Left kidney (tissue), 2 donors: Measurements from ENCODE around the gene APOH. TPM values are rescaled to one million over a fixed set of nuclear protein-coding genes. Genes with fewer than 3 reads are reported as not detected.

Source experiments
- DNase-seq: peaks from one replicate; pipeline ENCODE4 v3.0.0-alpha.2; 2013
- polyA plus RNA-seq: library from polyadenylated mRNA; unstranded; fragments of 120-200 nt; gene quantifications from one replicate; pipeline ENCODE4 v1.2.1, GENCODE V29; 2013; ENCODE audit not compliant: insufficient read length

Gene APOH
- polyA plus RNA-seq, 1 donor: not detected

DNA sequence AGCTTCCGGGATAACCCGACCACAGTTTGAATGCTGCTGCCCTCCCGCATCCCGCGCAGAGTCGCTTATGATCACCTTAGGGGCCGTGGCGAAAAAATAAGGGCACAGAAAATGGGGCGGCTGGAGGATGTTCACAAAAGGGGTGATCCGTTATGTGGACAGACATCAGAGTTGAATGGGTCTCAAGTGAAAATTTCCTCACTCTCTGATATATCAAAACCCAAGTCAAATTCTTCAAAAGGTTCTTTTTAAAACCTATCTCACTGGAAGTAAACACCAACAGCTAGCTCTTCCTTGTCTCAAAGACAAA, 36.9 kb downstream of the APOH start:
- DNase-seq: no peak

DNA sequence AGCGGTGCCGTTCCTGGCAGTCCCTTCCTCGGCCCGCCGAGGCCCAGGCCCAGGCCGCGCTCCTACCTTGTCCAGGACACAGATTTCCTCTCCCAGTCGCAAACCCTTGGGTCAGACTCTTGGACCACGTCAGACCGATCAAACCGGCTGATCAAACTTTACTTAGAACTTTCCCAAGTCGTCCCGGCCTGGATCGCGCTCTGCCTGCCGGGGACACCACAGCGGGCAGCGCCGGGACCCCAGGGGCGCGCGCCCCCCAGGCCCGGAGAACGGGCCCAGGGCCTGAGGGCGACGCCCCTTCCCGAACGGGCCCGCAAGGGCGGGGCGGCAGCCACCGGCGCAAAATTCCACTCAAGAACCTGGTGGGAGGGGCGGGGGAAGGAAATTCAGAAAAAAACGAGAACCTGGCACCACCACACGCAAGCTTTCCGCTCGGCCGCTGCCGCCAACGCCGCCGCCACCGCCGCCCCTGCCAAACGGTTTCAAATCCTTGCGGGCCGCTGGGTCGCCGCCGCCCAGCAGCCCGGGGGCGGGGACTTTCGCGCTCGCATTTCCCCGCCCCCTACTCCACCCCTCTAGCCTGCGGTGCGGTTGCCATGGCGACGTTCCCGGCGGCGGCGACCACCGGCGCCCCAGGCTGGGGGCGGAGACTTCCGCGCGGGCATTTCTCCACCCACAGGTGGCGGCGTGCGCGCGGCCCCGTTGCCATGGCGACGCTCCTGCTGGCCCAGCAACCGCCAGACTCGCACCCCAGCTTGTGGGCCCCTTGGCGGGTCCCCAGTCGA, 37.4 kb downstream of the APOH start, which contains the start of gene CEP112:
CEP112 (minus strand) TSS at position 541 of the 785 bp plus-strand sequence.
- peak; percentile 84 for DNase-seq

DNA sequence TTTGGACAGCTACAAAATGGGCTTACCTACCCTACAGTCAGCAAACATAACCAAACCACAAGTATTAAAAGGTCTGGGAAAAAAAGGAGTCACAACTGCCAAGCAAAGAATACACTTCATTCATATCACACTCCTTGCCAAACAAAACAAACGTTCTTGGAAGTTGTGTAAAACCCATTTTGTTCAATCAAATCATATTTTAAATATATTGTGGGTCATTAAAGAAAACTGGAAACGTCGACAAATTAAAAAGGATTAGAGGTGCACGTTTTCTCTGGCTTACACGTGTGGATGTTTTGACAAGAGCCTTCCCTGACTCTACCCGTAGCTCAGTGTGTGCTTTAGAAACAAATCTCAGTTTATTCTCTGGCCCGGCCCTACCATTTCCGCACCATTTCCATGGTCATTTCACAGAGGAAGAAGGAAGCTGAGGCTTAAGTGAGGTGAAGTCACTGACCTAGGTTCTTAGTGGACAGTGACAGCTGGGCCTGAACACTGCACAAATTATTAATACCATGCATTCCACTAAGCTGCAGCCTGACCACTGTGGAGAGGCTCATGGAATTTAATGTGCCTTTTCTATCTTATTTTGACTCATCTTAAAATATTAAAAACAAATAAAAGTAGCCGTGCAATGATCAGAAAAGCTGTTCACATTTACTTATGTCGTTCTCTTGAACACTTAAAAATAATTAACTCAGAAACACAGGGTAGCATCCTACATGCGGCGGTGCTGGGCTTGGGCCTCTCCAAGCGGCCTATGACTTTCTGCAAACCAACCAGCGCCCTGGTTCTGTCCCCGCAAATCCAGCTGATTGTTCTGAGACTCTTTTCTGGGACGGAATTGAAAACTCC, 38.2 kb downstream of the APOH start:
- no peak for DNase-seq

DNA sequence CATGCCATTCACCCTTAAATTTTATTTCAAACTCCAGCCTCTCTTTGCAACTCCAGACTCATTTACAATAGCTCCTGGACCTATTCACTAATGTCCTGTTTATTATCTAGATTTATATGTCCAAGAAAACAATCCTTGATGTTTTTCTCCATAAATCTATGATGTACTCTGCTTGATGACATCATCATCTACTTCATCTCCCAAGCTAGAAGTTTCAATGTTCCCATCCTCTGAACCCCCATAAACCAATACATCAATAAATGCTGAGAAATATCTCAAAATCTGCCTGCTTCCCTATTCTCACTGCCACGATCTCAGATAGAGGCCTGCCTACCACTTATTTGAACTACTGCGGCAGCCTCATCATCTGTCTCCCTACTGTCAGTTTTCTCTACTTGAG, 41.5 kb downstream of the APOH start:
- DNase-seq: no peak

DNA sequence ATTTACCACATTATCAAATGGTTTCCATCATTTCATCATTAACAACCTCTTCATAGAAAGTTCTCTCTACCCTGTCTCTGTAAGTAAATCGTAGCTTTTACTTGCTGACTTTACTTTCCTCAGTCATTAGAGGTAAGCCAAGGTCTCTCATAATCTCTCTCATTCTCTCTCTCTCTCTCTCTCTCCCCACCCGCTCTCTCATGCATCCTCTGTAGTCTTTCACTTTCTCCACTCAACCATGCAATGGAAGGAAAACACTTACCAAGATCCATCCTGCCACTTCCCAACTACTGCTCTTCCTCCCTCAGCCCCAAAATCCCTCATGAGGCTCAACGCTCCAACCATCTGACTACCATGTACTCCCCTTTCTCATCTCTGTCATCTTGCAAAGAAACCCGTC, 43.4 kb downstream of the APOH start:
- no peak for DNase-seq

DNA sequence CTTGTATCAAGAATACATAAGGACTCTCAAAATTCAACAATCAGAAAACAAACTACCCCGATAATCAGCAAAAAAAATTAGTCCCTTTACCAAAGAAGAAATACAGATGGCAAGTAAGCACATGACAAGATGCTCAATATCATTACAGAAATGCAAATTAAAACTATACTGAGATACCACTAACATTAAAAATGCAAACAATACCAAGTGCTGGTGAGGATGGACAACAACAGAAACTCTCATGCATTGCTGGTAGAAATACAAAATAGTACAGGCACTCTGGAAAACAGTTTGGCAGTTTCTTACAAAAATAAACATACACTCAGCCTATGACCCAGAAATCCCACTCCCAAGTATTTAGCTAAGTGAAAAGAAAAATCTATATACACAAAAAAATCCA, 44.8 kb downstream of the APOH start:
- no peak for DNase-seq

DNA sequence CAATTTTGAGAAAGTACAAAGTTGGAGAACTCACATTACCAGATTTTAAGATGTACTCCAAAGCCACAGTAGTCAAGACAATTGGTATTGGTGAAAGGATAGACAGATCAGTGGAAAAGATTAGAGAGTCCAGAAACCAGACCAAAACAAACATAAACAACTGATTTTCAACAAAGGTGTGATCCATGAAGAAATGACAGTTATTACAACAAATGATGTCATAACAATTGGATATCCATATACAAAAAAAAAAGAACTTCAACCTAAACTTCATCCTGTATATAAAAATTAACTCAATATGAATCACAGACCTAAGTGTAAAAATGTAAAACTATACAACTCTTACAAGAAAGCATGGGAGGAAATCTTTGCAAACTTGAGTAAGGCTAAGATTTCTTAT, 45.7 kb downstream of the APOH start:
- DNase-seq: no peak

DNA sequence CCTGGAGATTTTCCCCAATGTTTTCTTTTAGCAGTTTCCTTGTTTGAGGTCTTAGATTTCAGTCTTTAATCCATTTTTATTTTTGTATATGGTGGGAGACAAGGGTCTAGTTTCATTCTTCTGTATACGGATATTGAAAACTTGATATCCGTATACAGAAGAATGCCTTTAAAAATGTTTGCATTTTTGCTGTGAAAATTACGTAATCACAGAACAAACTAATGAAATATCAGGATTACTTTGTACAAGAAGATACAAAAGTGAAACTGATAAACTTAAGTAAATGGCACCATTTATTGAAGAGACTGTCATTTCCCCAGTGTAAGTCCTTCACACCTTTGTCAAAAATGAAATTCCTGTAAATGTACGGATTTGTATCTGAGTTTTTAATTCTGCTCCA, 50.6 kb downstream of the APOH start:
- DNase-seq: no peak

DNA sequence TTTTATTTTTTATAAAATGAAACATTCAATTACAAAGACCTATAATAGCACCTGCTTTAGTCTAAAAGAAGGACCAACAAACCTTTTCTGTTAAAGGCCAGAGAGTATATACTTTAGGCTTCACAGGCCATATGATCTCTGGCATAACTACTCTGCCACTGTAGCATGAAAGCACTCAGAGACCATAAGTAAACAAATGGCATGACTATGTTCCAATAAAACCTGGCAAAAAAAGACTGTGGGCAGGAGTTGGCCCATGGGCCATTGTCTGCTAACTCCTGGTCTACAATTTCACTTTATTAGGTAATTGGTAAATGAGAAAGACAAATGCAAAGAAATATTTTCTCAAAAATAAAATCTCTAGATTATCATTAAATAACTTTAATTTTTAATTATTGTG, 52.2 kb downstream of the APOH start:
- no peak for DNase-seq

DNA sequence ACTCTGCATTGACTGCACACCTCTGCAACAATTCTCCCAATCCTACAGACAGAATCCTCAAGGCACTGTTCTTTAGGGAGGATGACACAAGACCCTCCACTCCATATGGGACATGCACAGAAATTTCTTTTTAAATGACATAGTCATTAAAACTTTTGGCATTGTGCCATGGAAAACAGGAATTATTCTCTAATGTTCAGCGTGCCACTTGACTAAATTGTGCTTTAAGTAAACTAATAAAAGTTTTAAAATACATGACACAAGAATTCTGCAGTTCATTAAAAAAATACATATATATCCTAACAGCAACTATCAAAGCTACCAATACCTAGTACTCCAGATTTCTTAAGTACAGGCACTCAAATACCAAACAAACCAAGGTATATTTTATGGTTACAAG, 53.3 kb downstream of the APOH start:
- DNase-seq: no peak

DNA sequence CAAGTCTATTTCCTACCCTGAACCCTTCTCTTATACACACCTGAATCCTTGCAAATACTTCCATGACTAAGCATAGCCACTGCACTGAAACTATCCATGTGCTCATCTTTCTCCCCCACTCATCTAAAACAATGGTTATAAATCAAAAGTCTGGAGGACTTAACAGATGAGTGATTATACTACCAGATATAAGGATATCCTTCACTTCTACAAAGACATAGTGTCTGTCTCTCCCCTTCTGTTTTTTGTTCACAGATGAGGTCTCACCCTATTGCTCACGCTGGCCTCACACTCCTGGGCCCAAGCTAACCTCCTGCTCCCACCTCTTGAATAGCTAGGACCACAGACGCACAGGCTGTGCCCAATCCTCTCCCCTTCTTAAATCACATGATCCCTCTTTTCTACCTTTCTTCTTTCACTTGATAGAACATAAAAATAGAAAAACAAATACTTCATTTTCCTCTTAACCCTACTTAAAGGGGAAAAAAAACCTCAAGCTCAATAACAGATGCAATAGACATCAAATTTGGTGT, 56.5 kb downstream of the APOH start:
- DNase-seq: no peak

DNA sequence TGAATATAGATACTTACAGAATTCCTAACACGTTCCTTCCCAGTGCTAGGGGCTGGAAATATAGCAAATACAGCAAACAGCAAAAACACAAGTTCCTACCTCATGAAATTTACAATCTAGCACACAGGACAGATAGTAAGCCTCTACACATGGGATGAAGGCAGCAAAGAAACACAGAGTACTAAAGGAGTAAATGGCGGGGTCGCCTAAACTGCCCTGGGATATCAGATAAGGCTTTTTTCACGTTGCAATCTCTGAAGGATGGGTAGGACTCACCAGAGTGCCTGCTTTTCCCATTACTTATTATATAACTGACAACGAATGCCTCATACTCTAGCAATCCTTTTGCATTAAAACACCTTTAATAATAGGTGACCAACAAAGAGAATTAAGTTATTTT, 57.1 kb downstream of the APOH start:
- no peak for DNase-seq

DNA sequence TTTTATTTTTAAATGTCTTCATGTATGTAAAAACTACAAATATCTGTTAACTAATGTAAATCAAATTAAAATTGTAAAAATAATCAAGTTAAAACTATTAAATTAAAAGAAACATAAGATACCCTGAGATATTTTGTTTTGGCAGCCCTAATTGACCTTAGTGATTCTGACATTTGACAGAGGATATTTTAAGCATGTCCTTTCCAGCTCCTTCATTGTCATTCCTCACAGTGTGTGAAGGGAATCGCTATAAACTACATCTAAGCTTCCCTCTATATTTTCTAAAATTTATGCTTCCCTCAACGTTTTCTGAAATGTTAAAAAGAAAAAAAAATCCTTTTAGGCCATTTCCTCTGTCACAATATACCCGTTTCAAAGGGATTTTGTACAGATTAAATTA, 57.5 kb downstream of the APOH start:
- DNase-seq: no peak

DNA sequence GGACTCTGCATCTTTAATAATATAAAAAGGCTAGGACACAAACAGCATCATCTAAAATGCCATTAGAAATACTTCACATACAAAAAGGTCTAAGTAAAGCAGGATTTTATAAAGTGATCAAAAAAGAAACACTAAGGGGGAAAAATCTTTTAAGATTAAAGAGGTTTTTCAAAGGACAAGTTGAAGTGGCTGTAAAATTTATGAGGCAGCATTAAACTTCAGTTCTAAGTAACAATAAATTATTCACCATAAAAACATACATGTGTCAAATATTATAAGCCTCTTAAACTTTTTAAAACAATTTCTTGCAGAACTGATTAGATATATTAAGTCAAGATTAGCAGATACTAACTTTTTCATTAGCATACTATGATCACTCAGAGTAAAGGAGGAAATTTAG, 58.0 kb downstream of the APOH start:
- DNase-seq: no peak

DNA sequence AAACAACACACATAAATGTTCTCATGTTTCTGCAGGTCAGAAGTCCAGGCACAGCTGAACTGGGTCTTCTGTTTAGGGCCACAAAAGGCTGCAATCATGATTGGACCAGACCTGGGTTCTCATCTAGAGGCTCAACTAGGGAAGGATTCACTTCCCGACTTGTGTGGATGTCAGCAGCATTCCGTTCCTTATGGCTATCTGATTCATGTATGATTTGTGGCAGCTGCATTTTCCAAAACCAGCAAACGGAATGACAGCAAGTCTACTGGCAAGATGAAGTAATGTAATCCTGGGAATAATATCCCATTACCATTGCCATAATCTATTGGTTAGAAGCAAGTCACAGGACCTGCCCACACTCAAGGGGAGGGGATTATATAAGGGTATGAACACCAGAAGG, 59.4 kb downstream of the APOH start:
- no peak for DNase-seq

DNA sequence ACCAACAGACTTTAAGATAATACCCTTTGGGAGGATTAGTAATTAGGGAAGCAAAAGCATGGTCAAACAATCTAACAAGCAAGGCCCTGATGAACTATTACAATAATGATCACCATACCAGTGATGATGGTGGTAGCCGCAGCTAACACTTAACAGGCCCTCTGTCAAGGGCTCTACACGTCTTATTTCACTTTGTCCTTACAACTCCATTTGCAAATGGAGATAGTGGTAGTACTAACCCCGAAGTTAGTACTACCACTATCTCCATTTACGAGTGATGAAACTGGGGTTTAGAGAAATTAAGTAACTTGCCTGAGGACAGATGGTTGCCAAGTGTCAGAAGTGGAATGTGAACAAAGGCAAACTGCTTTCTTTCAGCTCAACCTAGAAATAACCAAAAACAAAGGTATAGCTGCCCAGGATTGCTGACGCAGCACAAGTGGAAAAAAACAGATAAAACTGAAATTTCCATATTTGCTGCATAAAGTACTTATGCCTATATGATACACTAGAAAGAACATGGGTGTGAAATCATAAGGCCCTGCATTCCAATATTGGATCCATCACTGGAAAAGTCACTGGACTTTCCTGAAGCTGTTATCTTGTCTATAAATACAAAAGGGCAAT, 61.9 kb downstream of the APOH start:
- no peak for DNase-seq

DNA sequence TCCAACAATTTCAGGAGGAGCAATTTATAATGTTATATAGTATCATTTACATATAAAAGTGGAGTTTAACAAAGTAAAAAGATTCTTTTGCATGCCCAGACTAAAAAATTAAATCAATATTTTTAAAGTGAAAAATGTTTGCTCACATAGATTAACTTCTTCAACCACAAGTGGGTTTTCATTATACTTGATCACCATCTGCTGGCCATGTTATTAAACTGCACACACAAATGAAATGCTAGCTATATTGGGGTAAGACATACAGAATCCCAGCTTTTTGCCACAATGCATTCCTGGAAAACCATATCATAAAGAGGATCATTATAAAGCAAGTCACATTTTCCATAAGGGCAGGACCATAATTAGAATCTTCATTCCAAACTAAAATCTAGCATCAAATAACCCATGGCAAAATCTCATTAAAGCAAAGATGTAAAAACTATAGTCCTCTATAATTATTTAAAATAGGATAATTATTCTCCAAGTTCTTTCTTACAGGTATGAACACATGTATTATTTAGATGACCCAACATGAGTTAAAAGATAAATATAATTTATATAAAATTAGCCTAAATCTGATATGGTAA, 63.6 kb downstream of the APOH start:
- peak; percentile 60 for DNase-seq

Other genes starting within 250 kb of the APOH start
- gene CEP112, start 37.3 kb downstream of the APOH start, polyA plus RNA-seq: 16.5 TPM
- gene PRKCA, start 73.2 kb upstream of the APOH start, polyA plus RNA-seq: 26.9 TPM